Mesodermal cell (in vitro differentiated cells): ENCODE measurements around the gene PARP1.
"Not testable (repeated sequence)": the region's sequence is repeated elsewhere in the genome, so short reads cannot be mapped to it uniquely, and the experiment has no call there.

ENCODE experiments used
- H3K27ac ChIP-seq: 2 replicates; pipeline ENCODE4 v1.7.0; 2013; ENCODE audit warnings: mild to moderate bottlenecking, low read depth, low read length, moderate library complexity; ENCODE audit not compliant: severe bottlenecking
- H3K36me3 ChIP-seq: 2 replicates; pipeline ENCODE4 v1.7.1; 2013; ENCODE audit warnings: mild to moderate bottlenecking, low read length, moderate library complexity; ENCODE audit not compliant: control insufficient read depth, insufficient read depth
- H3K4me1 ChIP-seq: one replicate; pipeline ENCODE4 v1.7.1; 2013; ENCODE audit warnings: mild to moderate bottlenecking, low read length; ENCODE audit not compliant: insufficient read depth, control insufficient read depth, poor library complexity, severe bottlenecking
- H3K4me3 ChIP-seq: 2 replicates; pipeline ENCODE4 v1.7.0; 2013; ENCODE audit warnings: low read length, control low read depth, mild to moderate bottlenecking; ENCODE audit not compliant: insufficient read depth, poor library complexity, severe bottlenecking; ENCODE audit errors: extremely low read depth
- H3K9me3 ChIP-seq: 2 replicates; pipeline ENCODE4 v1.7.1; 2013; ENCODE audit warnings: mild to moderate bottlenecking, low read length, moderate library complexity; ENCODE audit not compliant: control insufficient read depth
- WGBS, 2 experiments: methylation state at CpG; one replicate each; pipeline ENCODE4 v1.1.5; 2013; ENCODE audit warnings: missing lambda C conversion rate in 2 of 2; ENCODE audit not compliant: insufficient coverage in 2 of 2; 5-methylcytosine and 5-hydroxymethylcytosine counted together

Gene PARP1

GRCh38 chr1:226429858-226430715 lies 22.2 kb upstream of the PARP1 start:
- H3K4me1 ChIP-seq, result peaks cover 13% of the 10 kb centered on the region
- H3K9me3 ChIP-seq, result no peaks in the 10 kb centered on the region
- H3K36me3 ChIP-seq, result no peaks in the 10 kb centered on the region
- no peak overlapping the region for H3K4me3 ChIP-seq
- 90 to 94% methylated on average over 9 to 12 of the region's 14 CpGs for whole genome bisulfite sequencing, 2 experiments
- H3K27ac ChIP-seq, result no peak overlapping the region

GRCh38 chr1:226428791-226429461 lies 21.0 kb upstream of the PARP1 start:
- H3K9me3 ChIP-seq, result no peaks in the 10 kb centered on the region
- H3K27ac ChIP-seq, result no peak overlapping the region
- 32 to 34% methylated on average over 8 of the region's 12 CpGs for WGBS, 2 experiments
- no peaks in the 10 kb centered on the region for H3K36me3 ChIP-seq
- H3K4me1 ChIP-seq, result peaks cover 13% of the 10 kb centered on the region
- no peak overlapping the region for H3K4me3 ChIP-seq

- Histone ChIP-seq H3K27ac (no peak overlapping the region), H3K4me3 (no peak overlapping the region), H3K4me1 (peaks cover 13% of the 10 kb centered on the region), H3K9me3 (no peaks in the 10 kb centered on the region), H3K36me3 (no peaks in the 10 kb centered on the region)
- WGBS, 2 experiments, result 63 to 84% methylated on average over 3 of the region's 5 CpGs
Observed at GRCh38 chr1:226428348-226428747, 20.5 kb upstream of the PARP1 start.

- 90 to 100% methylated on average over 1 to 2 of the region's 3 CpGs for WGBS, 2 experiments
- no peaks in the 10 kb centered on the region for H3K36me3 ChIP-seq
- H3K9me3 ChIP-seq, result no peaks in the 10 kb centered on the region
- H3K27ac ChIP-seq, result no peak overlapping the region
- peaks cover 13% of the 10 kb centered on the region for H3K4me1 ChIP-seq
- H3K4me3 ChIP-seq, result no peak overlapping the region
Observed at GRCh38 chr1:226427131-226427530, 19.2 kb upstream of the PARP1 start.

- WGBS, 2 experiments, result 99 to 100% methylated on average over 1 to 18 of the region's 23 CpGs
- peaks cover 13% of the 10 kb centered on the region for H3K4me1 ChIP-seq
- H3K9me3 ChIP-seq, result not testable (repeated sequence)
Observed at GRCh38 chr1:226426395-226426794, 18.5 kb upstream of the PARP1 start.

GRCh38 chr1:226425431-226426031 lies 17.6 kb upstream of the PARP1 start:
- H3K36me3 ChIP-seq, result no peaks in the 10 kb centered on the region
- no peaks in the 10 kb centered on the region for H3K9me3 ChIP-seq
- H3K4me3 ChIP-seq, result no peak overlapping the region
- WGBS, 2 experiments, result 95 to 99% methylated on average over 14 to 15 of the region's 24 CpGs
- H3K4me1 ChIP-seq, result peaks cover 13% of the 10 kb centered on the region
- H3K27ac ChIP-seq, result no peak overlapping the region

More at GRCh38 chr1:226426395-226426794, 18.5 kb upstream of the PARP1 start:
- not testable (repeated sequence) for H3K27ac ChIP-seq, H3K4me3 ChIP-seq, H3K36me3 ChIP-seq

- Histone ChIP-seq H3K36me3 (no peaks in the 10 kb centered on the region), H3K9me3 (no peaks in the 10 kb centered on the region), H3K27ac (no peak overlapping the region), H3K4me3 (no peak overlapping the region), H3K4me1 (peaks cover 13% of the 10 kb centered on the region)
- no CpG with 5 or more reads among the region's 2 CpGs for WGBS, 2 experiments
Observed at GRCh38 chr1:226425004-226425378, 17.1 kb upstream of the PARP1 start.

- H3K4me3 ChIP-seq, result no peak overlapping the region
- H3K36me3 ChIP-seq, result no peaks in the 10 kb centered on the region
- peaks cover 13% of the 10 kb centered on the region for H3K4me1 ChIP-seq
- H3K27ac ChIP-seq, result no peak overlapping the region
- WGBS, 2 experiments, result 81 to 83% methylated on average over 5 to 6 of the region's 8 CpGs
- H3K9me3 ChIP-seq, result no peaks in the 10 kb centered on the region
Observed at GRCh38 chr1:226424221-226425003, 16.5 kb upstream of the PARP1 start.

GRCh38 chr1:226422478-226422877 lies 14.6 kb upstream of the PARP1 start:
- Histone ChIP-seq H3K27ac (no peak overlapping the region), H3K4me3 (no peak overlapping the region), H3K9me3 (no peaks in the 10 kb centered on the region), H3K4me1 (no peaks in the 10 kb centered on the region), H3K36me3 (no peaks in the 10 kb centered on the region)
- 93 to 100% methylated on average over 4 of the region's 6 CpGs for WGBS, 2 experiments

GRCh38 chr1:226420897-226421296 lies 13.0 kb upstream of the PARP1 start:
- Histone ChIP-seq H3K4me1 (no peaks in the 10 kb centered on the region), H3K9me3 (no peaks in the 10 kb centered on the region)
- WGBS, 2 experiments, result 90 to 100% methylated on average over 1 to 2 of the region's 3 CpGs

More at GRCh38 chr1:226420897-226421296, 13.0 kb upstream of the PARP1 start:
- Histone ChIP-seq H3K36me3 (no peaks in the 10 kb centered on the region), H3K4me3 (no peak overlapping the region), H3K27ac (no peak overlapping the region)
